ENCODE results near the gene HSH2D. TPM values are rescaled to one million over a fixed set of nuclear protein-coding genes. Genes with fewer than 3 reads are reported as not detected.

The HSH2D gene
- total RNA-seq, 1 experiment from 2014 or later = 10.9 TPM

- CTCF ChIA-PET = no interaction called here
- POLR2A ChIA-PET (ENCODE audit: unreplicated experiment) = no interaction called here
- TF ChIP-seq EZH2 (IDR thresholded peaks at IDR 0.05; ENCODE audit: low read depth) = no peak
- TF ChIP-seq, protein P1, sequence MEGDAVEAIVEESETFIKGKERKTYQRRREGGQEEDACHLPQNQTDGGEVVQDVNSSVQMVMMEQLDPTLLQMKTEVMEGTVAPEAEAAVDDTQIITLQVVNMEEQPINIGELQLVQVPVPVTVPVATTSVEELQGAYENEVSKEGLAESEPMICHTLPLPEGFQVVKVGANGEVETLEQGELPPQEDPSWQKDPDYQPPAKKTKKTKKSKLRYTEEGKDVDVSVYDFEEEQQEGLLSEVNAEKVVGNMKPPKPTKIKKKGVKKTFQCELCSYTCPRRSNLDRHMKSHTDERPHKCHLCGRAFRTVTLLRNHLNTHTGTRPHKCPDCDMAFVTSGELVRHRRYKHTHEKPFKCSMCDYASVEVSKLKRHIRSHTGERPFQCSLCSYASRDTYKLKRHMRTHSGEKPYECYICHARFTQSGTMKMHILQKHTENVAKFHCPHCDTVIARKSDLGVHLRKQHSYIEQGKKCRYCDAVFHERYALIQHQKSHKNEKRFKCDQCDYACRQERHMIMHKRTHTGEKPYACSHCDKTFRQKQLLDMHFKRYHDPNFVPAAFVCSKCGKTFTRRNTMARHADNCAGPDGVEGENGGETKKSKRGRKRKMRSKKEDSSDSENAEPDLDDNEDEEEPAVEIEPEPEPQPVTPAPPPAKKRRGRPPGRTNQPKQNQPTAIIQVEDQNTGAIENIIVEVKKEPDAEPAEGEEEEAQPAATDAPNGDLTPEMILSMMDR (conservative IDR thresholded peaks at IDR 0.05) = no peak
- H3K36me3 ChIP-seq (ENCODE audit: low read depth) = peaks cover 28% of the 10 kb centered on the region
- H3K4me1 ChIP-seq (replicated peaks; ENCODE audit: insufficient read depth) = peaks cover 7% of the 10 kb centered on the region; the same call in 1 of the 2 replicates
- no peaks in the 10 kb centered on the region for H3K27me3 ChIP-seq (ENCODE audit: insufficient read depth, low read depth)
- H3K9me2 ChIP-seq (ENCODE audit: insufficient read depth) = no peaks in the 10 kb centered on the region
- H3K79me2 ChIP-seq (ENCODE audit: low read depth) = peaks cover 29% of the 10 kb centered on the region
- H3K9me3 ChIP-seq (ENCODE audit: insufficient read depth, low read depth) = no peaks in the 10 kb centered on the region
- peaks cover 25% of the 10 kb centered on the region for H3F3A ChIP-seq (ENCODE audit: insufficient read depth, low read depth)
- no peak overlapping the region for H3K4me2 ChIP-seq
- no peak overlapping the region for H3K27ac ChIP-seq
- BruUV-seq (replicated peaks) = no TSS peak
- peak in 1 of 2 experiments; percentile 29 for DNase-seq
- H3K4me3 ChIP-seq = no peak overlapping the region
- H2AFZ ChIP-seq = no peak overlapping the region
- 0 out of 2 replicates have a peak, but pooled peaks cover 4% of the 10 kb centered on the region for H4K20me1 ChIP-seq (ENCODE audit: insufficient read depth)
- intact Hi-C loops (cut with micrococcal nuclease; ENCODE audit: unreplicated experiment) = no loop called here
Measured at GRCh38 chr19:16190736-16191135, 47.3 kb downstream of the HSH2D start.

GRCh38 chr19:16191216-16191908, 47.9 kb downstream of the HSH2D start:
- Histone ChIP-seq H4K20me1 (ENCODE audit: insufficient read depth) (0 out of 2 replicates have a peak, but pooled peaks cover 4% of the 10 kb centered on the region), H3K4me3 (no peak overlapping the region), H3K36me3 (ENCODE audit: low read depth) (peaks cover 28% of the 10 kb centered on the region), H2AFZ (no peak overlapping the region), H3K4me2 (no peak overlapping the region), H3F3A (ENCODE audit: insufficient read depth, low read depth) (peaks cover 31% of the 10 kb centered on the region), H3K27ac (no peak overlapping the region), H3K79me2 (ENCODE audit: low read depth) (peaks cover 23% of the 10 kb centered on the region), H3K4me1 (replicated peaks; ENCODE audit: insufficient read depth) (peaks cover 9% of the 10 kb centered on the region), H3K27me3 (ENCODE audit: insufficient read depth, low read depth) (no peaks in the 10 kb centered on the region), H3K9me2 (ENCODE audit: insufficient read depth) (no peaks in the 10 kb centered on the region), H3K9me3 (ENCODE audit: insufficient read depth, low read depth) (no peaks in the 10 kb centered on the region)
- intact Hi-C loops (cut with micrococcal nuclease; ENCODE audit: unreplicated experiment) = no loop called here
- CTCF ChIA-PET = no interaction called here
- peak in 1 of 2 experiments; percentile 34 for DNase-seq
- BruUV-seq (replicated peaks) = no TSS peak
- no peak for TF ChIP-seq EZH2 (IDR thresholded peaks at IDR 0.05; ENCODE audit: low read depth)
- TF ChIP-seq, protein P1 (conservative IDR thresholded peaks at IDR 0.05) = no peak
- POLR2A ChIA-PET (ENCODE audit: unreplicated experiment) = no interaction called here

DNA sequence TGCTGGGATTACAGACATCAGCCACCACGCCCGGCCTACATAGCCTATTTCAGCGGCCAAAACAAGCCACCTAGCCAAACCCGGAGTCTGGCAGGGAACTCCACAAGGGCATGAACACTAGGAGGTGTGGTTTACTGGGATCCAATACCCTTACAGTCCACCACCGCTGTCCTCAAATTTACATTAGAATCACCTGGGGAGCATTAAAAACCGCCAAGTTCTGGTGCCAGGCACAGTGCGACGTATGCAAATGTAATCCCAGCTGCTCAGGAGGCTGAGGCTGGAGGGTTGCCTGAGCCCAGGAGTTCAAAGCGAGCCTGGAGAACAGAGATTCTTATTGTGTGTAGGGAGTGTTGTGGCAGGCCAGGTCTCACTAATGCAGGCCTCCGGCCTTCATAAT, 50.0 kb downstream of the HSH2D start:
- TF ChIP-seq, protein P1 (conservative IDR thresholded peaks at IDR 0.05) = no peak
- no peak for TF ChIP-seq EZH2 (IDR thresholded peaks at IDR 0.05; ENCODE audit: low read depth)
- CTCF ChIA-PET = no interaction called here
- DNase-seq = no peak
- BruUV-seq (replicated peaks) = no TSS peak
- H3K4me1 ChIP-seq (replicated peaks; ENCODE audit: insufficient read depth) = peaks cover 18% of the 10 kb centered on the region
- peaks cover 10% of the 10 kb centered on the region for H3K79me2 ChIP-seq (ENCODE audit: low read depth)
- H3K27me3 ChIP-seq (ENCODE audit: insufficient read depth, low read depth) = no peaks in the 10 kb centered on the region
- no peaks in the 10 kb centered on the region for H4K20me1 ChIP-seq (ENCODE audit: insufficient read depth)
- no peak overlapping the region for H3K27ac ChIP-seq
- peaks cover 18% of the 10 kb centered on the region for H3K36me3 ChIP-seq (ENCODE audit: low read depth)
- H3K4me3 ChIP-seq = no peak overlapping the region
- POLR2A ChIA-PET (ENCODE audit: unreplicated experiment) = interaction anchor here (0.6 kb wide), 1 partner anchor 9 kb away, joined by 3 read pairs; no protein-coding TSS in a partner anchor
- H3F3A ChIP-seq (ENCODE audit: insufficient read depth, low read depth) = peaks cover 40% of the 10 kb centered on the region; the same call in 1 of the 2 replicates
- H2AFZ ChIP-seq = no peak overlapping the region
- no peaks in the 10 kb centered on the region for H3K9me3 ChIP-seq (ENCODE audit: insufficient read depth, low read depth)
- intact Hi-C loops (cut with micrococcal nuclease; ENCODE audit: unreplicated experiment) = no loop called here
- no peaks in the 10 kb centered on the region for H3K9me2 ChIP-seq (ENCODE audit: insufficient read depth)
- no peak overlapping the region for H3K4me2 ChIP-seq

Data from PC-9 (cell line).